Fibroblast of mammary gland (primary cell): ENCODE data around the gene NIN.

Experiments
- DNase-seq: peaks from one replicate; pipeline ENCODE4 v3.0.0-alpha.2; 2010; ENCODE audit warnings: low read depth
- H3K4me3 ChIP-seq: 2 replicates; pipeline ENCODE4 v1.5.1; 2011; ENCODE audit warnings: low read depth, mild to moderate bottlenecking, low read length, moderate library complexity; ENCODE audit not compliant: control insufficient read depth
- TF ChIP-seq, protein P1 (sequence below): conservative IDR thresholded peaks from 2 replicates; pipeline ENCODE4 v1.5.1; 2011; ENCODE audit warnings: low read depth, low read length, inconsistent platforms; ENCODE audit not compliant: control insufficient read depth, insufficient read depth

Gene NIN

DNA sequence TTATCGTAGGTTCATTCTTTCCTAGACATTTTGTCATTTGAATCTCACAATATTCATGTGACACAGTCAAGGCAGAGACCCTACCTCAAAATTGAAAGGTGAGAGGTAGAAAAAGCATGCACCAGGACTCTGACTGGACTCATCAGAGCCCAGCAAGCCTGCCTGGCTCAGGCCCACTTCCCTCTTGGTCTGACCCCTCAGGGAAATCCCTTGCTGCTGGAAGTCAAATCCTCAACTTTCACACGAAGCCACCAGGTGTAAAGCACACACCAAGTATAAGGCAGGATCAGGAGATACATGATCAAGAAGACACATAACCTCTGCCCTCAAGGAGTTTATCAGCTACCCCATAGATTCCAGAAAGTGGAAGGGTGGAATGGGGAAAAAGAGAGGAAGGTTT, 18.8 kb downstream of the NIN start:
- TF ChIP-seq, protein P1, sequence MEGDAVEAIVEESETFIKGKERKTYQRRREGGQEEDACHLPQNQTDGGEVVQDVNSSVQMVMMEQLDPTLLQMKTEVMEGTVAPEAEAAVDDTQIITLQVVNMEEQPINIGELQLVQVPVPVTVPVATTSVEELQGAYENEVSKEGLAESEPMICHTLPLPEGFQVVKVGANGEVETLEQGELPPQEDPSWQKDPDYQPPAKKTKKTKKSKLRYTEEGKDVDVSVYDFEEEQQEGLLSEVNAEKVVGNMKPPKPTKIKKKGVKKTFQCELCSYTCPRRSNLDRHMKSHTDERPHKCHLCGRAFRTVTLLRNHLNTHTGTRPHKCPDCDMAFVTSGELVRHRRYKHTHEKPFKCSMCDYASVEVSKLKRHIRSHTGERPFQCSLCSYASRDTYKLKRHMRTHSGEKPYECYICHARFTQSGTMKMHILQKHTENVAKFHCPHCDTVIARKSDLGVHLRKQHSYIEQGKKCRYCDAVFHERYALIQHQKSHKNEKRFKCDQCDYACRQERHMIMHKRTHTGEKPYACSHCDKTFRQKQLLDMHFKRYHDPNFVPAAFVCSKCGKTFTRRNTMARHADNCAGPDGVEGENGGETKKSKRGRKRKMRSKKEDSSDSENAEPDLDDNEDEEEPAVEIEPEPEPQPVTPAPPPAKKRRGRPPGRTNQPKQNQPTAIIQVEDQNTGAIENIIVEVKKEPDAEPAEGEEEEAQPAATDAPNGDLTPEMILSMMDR = no peak
- no peak for DNase-seq
- no peak overlapping the region for H3K4me3 ChIP-seq

DNA sequence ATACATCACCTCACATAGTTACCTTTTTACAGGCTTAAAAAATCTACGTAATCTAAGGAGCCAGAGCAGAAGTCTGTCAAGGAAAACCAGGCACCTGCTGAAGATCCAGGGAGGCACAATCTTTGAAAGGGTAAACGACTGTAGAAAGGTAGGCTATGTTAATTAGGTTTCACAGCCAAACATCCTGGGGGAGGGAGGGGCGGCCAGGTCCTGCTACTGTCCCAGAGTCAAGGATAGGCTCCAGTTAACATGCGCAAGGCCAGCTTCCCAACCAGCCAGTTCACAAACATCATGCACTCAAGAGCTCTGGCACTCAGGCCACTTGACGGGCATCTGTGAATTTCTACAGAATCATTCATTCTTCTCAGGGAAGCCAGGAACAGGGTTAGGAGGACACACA, 22.9 kb downstream of the NIN start:
- TF ChIP-seq, protein P1 = no peak
- DNase-seq = no peak
- no peak overlapping the region for H3K4me3 ChIP-seq

DNA sequence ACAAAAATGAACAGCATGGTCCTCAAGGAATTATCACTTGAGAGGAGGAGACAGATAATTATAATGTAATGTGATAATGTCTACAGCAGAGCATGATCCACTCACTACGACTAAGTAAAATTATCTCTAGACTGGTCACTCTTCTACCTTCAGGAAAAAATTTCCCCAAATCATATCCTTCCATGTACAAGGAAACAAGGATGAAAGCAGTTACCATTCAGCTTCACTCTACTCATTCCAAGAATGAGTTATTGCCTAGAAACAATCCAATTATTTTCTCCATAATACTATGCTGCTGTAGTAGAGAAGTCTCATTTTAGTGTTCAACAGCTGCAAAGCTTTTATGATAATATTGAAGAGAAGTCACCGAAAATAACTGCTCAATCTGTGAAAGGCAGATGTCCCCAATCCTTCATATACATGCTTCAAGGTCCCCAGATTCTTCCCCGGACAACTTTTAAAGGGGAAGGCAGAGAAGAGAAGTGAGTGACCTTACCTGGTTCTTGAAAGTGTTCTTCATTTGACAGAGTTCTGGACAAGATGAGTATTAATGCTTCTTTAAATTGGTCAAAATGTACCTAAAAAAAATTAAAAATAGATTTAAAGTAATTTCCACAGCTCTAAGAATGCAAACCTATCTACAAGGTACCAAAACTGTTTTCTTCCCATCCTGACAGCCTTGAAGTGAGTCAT, 24.6 kb downstream of the NIN start:
- no peak for DNase-seq
- no peak overlapping the region for H3K4me3 ChIP-seq
- TF ChIP-seq, protein P1 = no peak

DNA sequence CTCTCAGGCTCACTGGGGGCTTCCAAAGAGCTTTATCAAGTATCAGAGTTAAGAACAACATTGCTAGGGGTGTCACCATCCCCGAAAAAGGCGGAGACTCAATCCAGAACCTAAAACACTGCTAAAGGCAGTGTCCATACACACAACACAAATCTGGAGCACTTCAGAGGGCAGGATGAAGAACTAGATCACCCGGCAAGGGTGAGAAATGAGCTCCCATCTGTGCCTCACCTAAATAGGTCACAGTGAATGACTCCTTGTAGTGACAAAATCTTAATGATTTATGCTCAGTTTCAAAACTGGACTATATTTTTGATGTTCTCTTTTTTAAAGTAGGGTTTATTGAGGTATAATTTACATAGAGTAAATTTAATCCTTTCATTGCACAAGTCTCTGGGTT, 25.6 kb downstream of the NIN start:
- TF ChIP-seq, protein P1 = no peak
- no peak overlapping the region for H3K4me3 ChIP-seq
- no peak for DNase-seq

GRCh38 chr14:50804181-50804721, 26.7 kb downstream of the NIN start:
- H3K4me3 ChIP-seq = no peak overlapping the region
- peak; percentile 78 for DNase-seq
- TF ChIP-seq, protein P1 = no peak

DNA sequence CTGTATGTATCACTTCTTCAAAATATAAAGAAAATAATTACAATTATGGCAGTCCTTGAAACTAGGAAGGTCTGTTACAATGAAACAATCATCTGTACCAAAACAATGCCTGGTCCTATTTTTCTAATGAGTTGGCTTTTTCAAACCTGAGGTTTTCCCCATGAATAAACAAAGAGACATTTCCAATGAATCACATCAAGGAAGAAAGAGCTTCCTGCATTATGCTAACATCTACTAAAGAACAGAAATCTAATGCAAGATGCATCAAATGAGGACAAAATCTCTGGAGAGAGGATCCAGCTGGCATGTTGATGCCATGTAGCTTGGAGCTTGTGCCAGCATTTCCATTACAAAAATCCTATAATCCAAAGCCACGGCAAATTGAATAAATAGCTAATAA, 29.3 kb downstream of the NIN start:
- DNase-seq = peak; percentile 59
- TF ChIP-seq, protein P1 = no peak
- no peak overlapping the region for H3K4me3 ChIP-seq
